Smooth muscle cell of the brain vasculature (primary cell): ENCODE data around the gene PCP4.

Experiments used
- DNase-seq: peaks from one replicate; pipeline ENCODE4 v3.0.0-alpha.2; 2012; ENCODE audit warnings: low read depth, low spot score

The PCP4 gene

GRCh38 chr21:39972471-39972870 lies 105.2 kb downstream of the PCP4 start:
- no peak for DNase-seq

DNA sequence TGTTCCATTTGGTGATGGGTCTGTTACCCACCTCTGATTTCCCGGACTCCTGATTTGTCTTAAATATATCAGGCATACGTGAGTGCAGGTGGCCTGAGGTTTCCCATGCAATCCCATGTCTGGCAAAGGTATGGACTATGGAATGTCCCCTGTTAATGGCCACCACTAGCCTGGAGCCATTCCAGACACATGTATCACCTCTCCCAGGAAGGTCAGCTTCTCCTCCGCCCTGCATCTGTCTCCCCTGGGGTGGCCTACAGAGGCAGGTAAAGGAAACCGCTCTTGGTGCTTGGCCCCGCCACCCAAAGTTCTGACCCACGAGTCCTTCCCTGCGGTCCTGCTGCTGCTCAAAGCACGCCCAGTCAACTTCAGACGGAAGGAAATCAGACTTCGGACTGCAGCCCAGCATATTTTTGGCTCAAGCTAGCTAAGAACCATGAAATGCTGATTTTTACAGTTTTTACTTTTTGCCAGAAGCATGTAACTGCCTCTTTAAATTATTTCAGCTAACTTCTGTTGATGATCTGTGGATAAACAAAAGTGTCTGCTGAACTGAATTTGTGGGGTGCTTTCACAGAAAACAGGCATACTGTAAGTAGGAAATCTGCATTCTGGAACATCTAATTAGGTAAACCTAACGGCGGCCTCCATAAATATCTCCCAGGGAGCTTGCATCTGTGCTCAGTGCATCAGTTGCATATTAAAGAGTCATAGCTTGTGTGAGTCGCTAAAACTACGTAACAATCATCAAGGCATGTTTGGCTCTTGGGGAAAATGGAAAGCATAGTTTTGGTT lies 105.9 kb downstream of the PCP4 start:
- no peak for DNase-seq

DNA sequence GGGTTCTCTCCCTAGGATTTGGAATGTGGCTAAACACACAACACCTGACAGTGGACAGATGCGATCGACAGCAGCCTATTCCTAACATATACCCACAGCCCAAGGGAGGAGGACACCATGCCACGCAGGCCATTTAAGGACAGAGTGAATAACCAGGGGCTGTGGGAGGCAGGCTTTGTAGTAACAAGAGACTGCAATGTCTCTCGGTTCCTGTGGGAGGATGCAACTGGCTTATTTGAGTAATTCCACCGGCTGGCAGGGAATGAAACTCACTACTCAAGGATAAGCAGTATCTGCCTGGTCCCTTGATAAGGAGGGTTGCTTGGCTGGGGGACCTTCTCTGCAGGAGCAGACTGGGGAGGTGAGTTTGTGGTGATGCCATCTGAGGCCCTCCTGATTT lies 109.6 kb downstream of the PCP4 start:
- no peak for DNase-seq
